ENCODE data around the gene MCC.

Gene MCC

DNA sequence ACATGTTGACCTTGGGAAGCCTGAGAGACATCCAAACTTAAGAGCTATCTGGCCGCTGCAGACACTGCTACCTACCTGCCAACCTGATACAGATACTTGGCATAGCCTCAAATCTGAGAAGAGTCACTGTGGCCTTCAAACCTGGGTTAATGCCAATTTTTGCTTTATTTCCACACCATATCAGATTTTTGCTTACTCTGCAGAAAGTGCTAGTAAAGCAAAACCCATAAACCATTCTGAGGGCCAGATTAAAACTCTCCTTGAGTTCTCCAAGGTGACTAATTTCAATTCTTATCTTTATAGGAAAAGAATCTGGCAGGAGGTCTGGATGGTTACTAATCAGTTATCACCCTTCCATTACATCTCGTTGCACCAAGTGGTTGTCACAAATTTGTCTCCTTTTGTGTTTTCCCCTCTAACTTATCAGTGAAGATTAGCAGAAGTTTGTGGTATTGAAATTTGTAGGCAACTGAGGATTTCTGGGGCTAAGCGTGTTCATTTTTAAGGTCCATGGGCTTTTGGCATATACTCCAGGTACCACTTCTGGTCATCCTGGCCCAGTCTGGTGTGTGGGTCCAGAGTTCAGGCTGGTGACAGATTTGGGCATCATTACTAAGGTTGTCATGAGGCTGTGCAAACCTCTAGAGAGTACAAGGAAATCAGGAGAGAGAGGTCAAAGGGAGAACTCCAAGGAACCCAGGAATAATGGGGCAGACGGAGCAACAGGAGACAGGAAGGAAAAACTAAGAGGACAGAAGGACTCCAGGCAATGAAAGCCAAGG lies 231.4 kb downstream of the MCC start:
- no peak for DNase-seq
- peaks cover 57% of the 10 kb centered on the region for H3K36me3 ChIP-seq
- H3K27me3 ChIP-seq (ENCODE audit: insufficient read depth, low read depth, severe bottlenecking) = no peaks in the 10 kb centered on the region
- TF ChIP-seq CTCF (IDR thresholded peaks at IDR 0.05; ENCODE audit: low read depth, low read length) = no peak
- H3K4me3 ChIP-seq (ENCODE audit: low read depth, low read length) = no peak overlapping the region
- no peak overlapping the region for H3K27ac ChIP-seq
- no peaks in the 10 kb centered on the region for H3K9me3 ChIP-seq (ENCODE audit: severe bottlenecking)

- Histone ChIP-seq H3K27ac (no peak overlapping the region), H3K27me3 (ENCODE audit: insufficient read depth, low read depth, severe bottlenecking) (no peaks in the 10 kb centered on the region), H3K9me3 (ENCODE audit: severe bottlenecking) (no peaks in the 10 kb centered on the region), H3K36me3 (peaks cover 63% of the 10 kb centered on the region), H3K4me3 (ENCODE audit: low read depth, low read length) (no peak overlapping the region)
- DNase-seq = no peak
- TF ChIP-seq CTCF (IDR thresholded peaks at IDR 0.05; ENCODE audit: low read depth, low read length) = no peak
Measured at GRCh38 chr5:113255579-113256386, 232.5 kb downstream of the MCC start.

GRCh38 chr5:113255105-113255504 lies 233.1 kb downstream of the MCC start:
- Histone ChIP-seq H3K9me3 (ENCODE audit: severe bottlenecking) (no peaks in the 10 kb centered on the region), H3K36me3 (peaks cover 64% of the 10 kb centered on the region), H3K4me3 (ENCODE audit: low read depth, low read length) (no peak overlapping the region), H3K27me3 (ENCODE audit: insufficient read depth, low read depth, severe bottlenecking) (no peaks in the 10 kb centered on the region), H3K27ac (no peak overlapping the region)
- DNase-seq = no peak
- TF ChIP-seq CTCF (IDR thresholded peaks at IDR 0.05; ENCODE audit: low read depth, low read length) = no peak

GRCh38 chr5:113253037-113253436 lies 235.2 kb downstream of the MCC start:
- TF ChIP-seq CTCF (IDR thresholded peaks at IDR 0.05; ENCODE audit: low read depth, low read length) = no peak
- H3K27ac ChIP-seq = no peak overlapping the region
- peaks cover 69% of the 10 kb centered on the region for H3K36me3 ChIP-seq
- no peaks in the 10 kb centered on the region for H3K27me3 ChIP-seq (ENCODE audit: insufficient read depth, low read depth, severe bottlenecking)
- DNase-seq = no peak
- no peak overlapping the region for H3K4me3 ChIP-seq (ENCODE audit: low read depth, low read length)
- no peaks in the 10 kb centered on the region for H3K9me3 ChIP-seq (ENCODE audit: severe bottlenecking)

DNA sequence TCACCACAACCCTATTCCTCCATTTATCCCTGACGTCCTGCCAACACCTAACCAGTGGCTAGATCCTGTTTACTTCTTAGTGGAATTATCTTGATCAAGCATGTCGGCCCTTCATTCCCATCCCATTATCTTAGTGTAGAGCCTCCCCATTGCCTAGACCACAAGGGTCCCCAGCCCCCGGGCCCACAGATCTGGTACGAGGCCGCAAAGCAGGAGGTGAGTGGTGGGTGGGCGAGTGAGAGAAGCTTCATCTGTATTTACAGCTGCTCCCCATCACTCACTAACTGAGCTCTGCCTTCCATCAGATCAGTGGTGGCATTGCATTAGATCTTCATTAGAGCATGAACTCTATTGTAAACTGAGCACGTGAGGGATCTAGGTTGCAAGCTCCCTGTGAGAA lies 236.2 kb downstream of the MCC start:
- DNase-seq = no peak
- H3K9me3 ChIP-seq (ENCODE audit: severe bottlenecking) = no peaks in the 10 kb centered on the region
- peaks cover 68% of the 10 kb centered on the region for H3K36me3 ChIP-seq
- no peak overlapping the region for H3K27ac ChIP-seq
- no peak overlapping the region for H3K4me3 ChIP-seq (ENCODE audit: low read depth, low read length)
- TF ChIP-seq CTCF (IDR thresholded peaks at IDR 0.05; ENCODE audit: low read depth, low read length) = no peak
- H3K27me3 ChIP-seq (ENCODE audit: insufficient read depth, low read depth, severe bottlenecking) = no peaks in the 10 kb centered on the region
